Activated CD8-positive, alpha-beta memory T cell treated with anti-CD3 and anti-CD28 coated beads for 24 hours (primary cell): ENCODE measurements around the gene PCNX4.

Source experiments
- DNase-seq: peaks from one replicate; pipeline ENCODE4 v3.0.0-alpha.2; 2020

PCNX4 gene

GRCh38 chr14:60102389-60102788 lies 10.7 kb downstream of the PCNX4 start:
- no peak for DNase-seq

- no peak for DNase-seq
Observed at GRCh38 chr14:60106339-60106738, 14.6 kb downstream of the PCNX4 start.

GRCh38 chr14:60107477-60107876 lies 15.8 kb downstream of the PCNX4 start:
- DNase-seq = no peak

GRCh38 chr14:60111732-60112131 lies 20.0 kb downstream of the PCNX4 start:
- DNase-seq = no peak

GRCh38 chr14:60114881-60115280 lies 23.2 kb downstream of the PCNX4 start:
- no peak for DNase-seq

- no peak for DNase-seq
Observed at GRCh38 chr14:60116181-60116580, 24.5 kb downstream of the PCNX4 start.

GRCh38 chr14:60125918-60126317 lies 34.2 kb downstream of the PCNX4 start:
- DNase-seq = no peak

- DNase-seq = no peak
Observed at GRCh38 chr14:60133487-60133886, 41.8 kb downstream of the PCNX4 start.

- no peak for DNase-seq
Observed at GRCh38 chr14:60134702-60135101, 43.0 kb downstream of the PCNX4 start.

- DNase-seq = peak; percentile 73
Observed at GRCh38 chr14:60151715-60152114, 60.0 kb downstream of the PCNX4 start.

- no peak for DNase-seq
Observed at GRCh38 chr14:60153991-60154390, 62.3 kb downstream of the PCNX4 start.

- DNase-seq = no peak
Observed at GRCh38 chr14:60154671-60155070, 62.9 kb downstream of the PCNX4 start.

GRCh38 chr14:60160422-60160821 lies 68.7 kb downstream of the PCNX4 start:
- no peak for DNase-seq

- no peak for DNase-seq
Observed at GRCh38 chr14:60161196-60162107, 69.7 kb downstream of the PCNX4 start.

GRCh38 chr14:60163693-60164092 lies 72.0 kb downstream of the PCNX4 start:
- no peak for DNase-seq

GRCh38 chr14:60164404-60164711 lies 72.6 kb downstream of the PCNX4 start:
- DNase-seq = no peak

- DNase-seq = peak; percentile 87
Observed at GRCh38 chr14:60164712-60165546, 73.2 kb downstream of the PCNX4 start, which contains the start of gene DHRS7. DHRS7 (minus strand) TSS chr14:60165398; CDS start chr14:60165309, 89 bp downstream.

- DNase-seq = no peak
Observed at GRCh38 chr14:60165547-60165876, 73.8 kb downstream of the PCNX4 start.

GRCh38 chr14:60166142-60166541 lies 74.4 kb downstream of the PCNX4 start:
- DNase-seq = no peak

- DNase-seq = no peak
Observed at GRCh38 chr14:60169722-60170121, 78.0 kb downstream of the PCNX4 start.

GRCh38 chr14:60170948-60171347 lies 79.2 kb downstream of the PCNX4 start:
- DNase-seq = no peak

- DNase-seq = no peak
Observed at GRCh38 chr14:60171690-60172089, 80.0 kb downstream of the PCNX4 start.

- DNase-seq = no peak
Observed at GRCh38 chr14:60174352-60175254, 82.9 kb downstream of the PCNX4 start.
